Activated CD4-positive, alpha-beta T cell treated with anti-CD3 and anti-CD28 coated beads for 48 hours (primary cell): ENCODE data around the gene ERC2.
"Not testable (repeated sequence)": the region's sequence is repeated elsewhere in the genome, so short reads cannot be mapped to it uniquely, and the experiment has no call there.

Experiments
- DNase-seq: peaks from one replicate; pipeline ENCODE4 v3.0.0-alpha.2; 2020

ERC2 gene

DNA sequence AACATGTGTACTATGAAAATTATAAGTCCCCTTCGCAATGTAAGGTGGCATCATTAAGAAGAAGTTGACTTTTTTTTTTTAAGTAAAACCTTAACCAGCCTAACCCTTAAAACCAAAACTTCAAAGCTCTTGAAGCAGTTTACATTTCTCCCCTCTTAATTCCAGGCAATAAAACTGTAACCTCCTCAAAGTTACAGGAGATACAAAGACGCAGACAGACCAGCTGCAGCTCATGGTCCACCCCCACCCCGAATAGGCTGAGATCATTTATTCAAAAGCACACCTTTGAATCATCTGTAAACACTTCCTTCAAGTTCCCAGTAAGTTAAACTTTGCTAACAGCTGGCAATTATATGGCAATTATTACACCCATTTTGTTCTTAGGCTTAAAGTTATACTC is 414.5 kb downstream of the ERC2 start:
- DNase-seq = no peak

DNA sequence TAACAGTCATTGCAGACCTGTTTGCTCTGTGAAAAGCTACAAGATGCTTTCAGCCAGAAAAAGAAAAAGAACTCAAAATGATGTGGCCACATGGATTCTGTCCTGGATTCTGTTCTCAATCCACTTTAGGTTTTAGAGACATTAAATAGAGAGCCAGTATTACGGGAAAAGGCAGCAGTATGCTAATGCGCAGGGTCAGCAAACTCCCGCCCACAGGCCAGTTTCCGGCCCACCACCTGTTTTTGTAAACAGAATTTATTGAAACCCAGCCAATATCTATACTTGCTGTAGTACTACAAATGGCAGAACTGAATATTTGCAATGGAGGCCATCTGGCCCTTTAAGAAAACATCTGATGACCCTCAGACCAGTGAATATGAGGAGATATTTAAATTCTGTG is 416.1 kb downstream of the ERC2 start:
- DNase-seq = no peak

DNA sequence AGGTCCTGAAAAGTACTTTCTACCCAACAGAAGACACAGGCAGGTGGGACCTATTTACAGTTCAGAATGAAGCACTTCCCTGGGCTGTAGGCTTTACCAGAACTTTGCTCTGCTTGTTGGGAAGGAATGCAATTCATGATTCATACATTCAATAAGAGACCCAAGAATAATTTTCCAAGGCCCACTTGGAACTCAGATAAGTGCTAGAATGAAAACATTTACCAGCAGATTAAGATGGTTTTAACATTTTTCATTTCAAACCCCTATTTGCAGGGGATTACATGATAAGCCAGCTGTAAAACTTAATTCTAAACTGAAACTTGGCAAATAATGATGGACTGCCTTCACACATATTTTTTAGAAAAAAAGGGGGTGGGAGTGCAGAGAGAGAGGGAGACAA is 417.2 kb downstream of the ERC2 start:
- no peak for DNase-seq

DNA sequence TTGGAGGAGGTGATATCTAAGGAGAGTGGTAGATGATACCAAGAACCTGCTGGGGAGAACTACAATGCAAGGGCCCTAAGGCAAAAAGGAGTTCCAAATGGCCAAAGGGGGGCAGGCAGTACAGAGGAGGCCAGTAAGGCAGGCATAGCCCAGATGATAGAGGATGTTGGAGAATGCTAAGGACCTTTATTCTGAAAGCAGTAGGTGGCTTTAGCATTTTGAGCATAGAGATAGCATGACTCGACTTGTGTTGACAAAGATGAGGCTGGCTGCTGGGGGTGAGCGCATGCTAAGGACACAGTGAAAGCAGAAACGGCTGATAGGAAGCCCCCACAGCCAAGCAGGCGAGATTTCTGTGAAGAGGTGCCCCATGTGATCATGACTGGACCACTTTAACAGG is 419.3 kb downstream of the ERC2 start:
- no peak for DNase-seq

DNA sequence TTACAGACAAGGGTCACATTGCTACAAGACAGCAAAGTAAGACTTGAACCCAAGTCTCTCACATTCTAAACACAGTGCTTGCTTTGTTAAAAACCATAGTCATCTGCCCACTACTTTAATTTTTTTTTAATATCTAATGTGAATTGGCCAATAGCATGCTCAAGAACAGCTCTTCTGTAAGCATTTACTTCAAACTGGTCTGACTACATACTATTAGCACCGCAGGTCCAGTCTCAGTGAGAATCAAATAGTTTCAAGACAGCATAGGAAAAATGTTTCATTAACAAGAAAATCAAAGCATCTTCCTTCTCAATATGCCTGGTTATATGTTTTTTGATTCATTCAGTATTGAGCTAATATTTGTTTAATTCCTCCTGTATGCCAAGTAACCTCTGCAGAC is 419.9 kb downstream of the ERC2 start:
- DNase-seq = no peak

DNA sequence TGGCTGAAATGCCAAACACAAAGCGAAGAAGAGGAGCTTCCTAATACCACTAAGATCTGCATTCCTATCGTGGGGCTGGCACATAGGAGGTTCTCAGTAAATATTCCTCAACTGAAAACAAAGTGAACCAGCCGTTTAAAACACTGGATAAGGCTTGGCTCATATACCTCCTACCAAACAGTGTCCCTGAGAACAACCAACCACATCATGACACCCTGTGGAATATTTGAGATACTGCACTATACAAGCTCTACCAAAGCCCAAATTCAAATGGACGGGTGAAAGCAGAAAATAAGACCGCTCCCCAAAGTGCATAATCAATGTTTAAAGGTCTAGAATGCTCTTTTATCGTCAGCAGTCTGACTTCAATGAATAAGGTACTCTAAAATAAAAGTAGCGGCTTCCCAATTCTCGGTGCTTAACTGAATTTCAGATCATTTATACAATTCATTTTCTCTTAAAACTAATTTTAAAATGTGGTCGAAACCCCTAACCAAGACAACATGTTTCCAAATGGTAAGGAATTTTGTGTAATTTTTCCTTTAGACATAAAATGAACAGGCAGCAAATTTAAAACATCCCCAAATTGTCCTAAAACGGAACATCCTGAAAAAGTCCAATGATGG is 425.8 kb downstream of the ERC2 start:
- no peak for DNase-seq

DNA sequence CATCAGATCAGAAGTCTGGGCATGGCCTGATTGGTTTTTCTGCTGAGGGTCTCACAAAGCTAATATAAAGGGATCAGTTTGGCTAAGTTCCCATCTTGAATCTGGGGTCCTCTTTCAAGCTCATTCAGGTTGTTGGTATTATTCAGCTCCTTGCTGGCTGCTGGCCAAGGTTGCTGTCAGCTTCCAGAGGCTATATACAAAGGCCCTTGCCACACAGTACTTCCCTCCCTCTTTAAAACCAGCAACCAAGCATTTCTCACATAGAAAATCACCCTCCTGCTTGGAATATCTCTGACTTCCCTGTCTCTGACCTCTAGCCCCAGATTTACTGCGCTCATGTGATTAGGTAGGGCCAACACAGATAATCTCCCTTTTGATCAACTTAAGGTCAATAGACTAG is 442.9 kb downstream of the ERC2 start:
- no peak for DNase-seq

DNA sequence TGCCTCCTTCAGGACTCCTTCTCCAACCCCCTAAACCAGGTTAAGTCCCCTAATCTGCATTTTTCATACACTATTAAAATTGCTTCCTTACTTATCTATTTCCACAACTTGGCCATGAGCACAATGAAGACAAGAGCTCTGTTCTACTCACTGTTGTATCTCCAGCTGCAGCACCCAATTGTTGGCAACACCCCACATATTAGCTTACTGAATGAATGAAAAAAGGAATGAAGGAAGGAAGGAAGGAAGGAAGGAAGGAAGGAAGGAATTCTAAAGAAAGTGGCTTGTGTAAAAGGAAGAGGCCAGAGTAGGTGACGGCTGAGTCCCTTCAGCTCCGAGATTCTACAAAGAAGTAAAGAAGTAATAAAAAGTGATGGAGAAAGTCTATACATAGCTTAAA is 444.7 kb downstream of the ERC2 start:
- no peak for DNase-seq

DNA sequence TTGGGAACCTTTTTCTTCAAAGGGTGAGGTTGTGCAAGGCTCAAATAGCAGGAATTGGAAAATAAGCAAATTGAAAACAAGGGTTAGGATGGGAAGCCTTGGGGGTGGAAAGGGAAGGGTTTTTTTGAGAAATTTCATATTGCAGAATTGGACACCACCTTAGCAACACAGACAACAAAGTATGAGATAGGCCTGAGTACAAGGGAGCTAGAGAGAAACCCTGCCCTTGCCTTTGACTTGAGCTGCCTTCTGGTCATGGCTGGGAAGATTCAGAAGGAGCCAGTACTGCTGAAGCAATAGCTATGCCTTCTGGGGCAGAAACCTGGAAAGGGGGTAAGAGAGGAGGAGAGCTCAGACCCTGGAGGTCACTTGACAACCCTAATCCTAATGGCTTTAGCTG is 445.6 kb downstream of the ERC2 start:
- no peak for DNase-seq

DNA sequence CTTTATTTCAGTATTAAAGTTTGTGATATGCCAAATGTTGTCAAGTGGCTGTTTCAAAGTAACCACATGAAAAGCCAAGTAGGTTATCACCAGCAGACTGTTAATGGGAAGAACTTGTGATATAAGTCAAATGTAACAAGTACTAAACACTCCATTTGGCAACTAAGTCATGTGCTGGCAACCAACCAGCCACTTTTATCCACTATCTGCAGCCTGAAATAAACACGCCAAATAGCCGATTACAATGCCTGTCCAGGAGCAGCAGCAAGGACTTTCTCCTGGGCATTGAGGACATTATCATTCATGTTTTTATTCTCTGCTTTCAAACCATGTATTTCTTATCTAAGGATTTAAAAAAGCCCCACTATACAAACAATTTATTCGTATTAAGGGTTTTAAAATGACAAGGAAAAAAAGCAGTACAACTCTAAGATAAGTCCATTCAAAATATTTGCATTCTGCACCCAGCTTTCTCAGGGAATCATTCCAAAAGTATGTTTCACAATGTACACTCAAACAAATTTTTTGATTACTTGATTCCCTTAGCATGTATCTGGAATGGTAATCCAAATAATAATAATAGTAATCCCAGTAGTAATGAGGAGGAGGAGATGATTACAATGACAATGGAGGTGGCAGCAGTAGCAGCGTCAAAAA is 448.6 kb downstream of the ERC2 start:
- DNase-seq = no peak

DNA sequence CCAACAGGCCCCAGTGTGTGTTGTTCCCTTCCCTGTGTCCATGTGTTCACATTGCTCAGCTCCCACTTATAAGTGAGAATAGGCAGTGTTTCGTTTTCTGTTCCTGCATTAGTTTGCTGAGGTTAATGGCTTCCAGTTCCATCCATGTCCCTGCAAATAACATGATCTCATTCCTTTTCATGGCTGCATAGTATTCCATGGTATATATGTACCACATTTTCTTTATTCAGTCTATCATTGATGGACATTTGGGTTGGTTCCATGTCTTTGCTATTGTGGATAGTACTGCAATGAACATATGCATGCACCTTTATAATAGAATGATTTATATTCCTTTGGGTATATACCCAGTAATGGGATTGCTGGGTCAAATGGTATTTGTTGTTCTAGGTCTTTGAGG is 452.9 kb downstream of the ERC2 start:
- DNase-seq = not testable (repeated sequence)

DNA sequence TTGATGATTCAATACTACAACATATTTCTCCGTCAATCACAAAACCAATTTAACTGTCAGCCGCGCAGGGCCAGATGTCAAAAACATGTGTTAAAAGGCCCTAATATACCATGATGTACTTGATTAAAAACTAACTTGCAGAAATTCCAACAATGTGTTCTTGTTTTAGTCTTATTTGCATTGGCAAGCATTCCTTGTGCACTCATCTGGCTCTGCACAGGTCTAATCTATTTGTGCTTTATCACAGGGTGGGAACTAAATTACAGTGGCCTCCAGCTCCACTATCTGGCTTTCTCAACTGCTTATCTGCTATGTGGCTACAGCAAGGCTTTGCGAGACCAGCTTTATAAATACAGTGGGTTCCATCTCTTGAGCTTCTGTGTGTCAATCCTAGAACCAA is 455.5 kb downstream of the ERC2 start:
- no peak for DNase-seq

DNA sequence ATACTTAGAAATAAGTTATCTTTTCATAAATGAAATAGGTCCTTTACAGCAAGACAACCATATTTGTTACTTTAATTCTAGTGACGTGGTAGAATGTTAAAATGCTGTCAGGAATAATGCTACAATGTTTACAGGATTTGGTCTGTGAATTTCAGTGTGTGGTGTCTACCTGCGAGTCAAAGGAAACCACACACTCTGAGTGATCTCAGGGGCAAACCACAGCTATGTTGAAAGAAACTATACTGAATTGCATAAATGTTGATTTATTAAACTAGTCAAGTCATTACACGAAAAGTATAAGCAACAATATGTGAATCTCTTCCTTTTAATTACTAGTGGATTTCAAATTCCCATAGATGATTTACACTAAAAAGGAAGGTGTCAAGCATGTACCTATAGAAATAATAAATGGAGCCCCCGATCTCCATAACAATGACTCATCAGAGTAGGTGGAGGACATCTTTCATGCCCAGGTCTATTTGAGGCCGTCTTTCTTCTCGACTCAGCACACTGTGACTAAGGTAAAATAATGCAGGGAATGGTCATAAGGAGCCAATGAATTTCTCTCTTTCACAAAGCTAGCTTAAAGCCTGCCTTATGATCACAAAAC is 463.0 kb downstream of the ERC2 start:
- DNase-seq = no peak

DNA sequence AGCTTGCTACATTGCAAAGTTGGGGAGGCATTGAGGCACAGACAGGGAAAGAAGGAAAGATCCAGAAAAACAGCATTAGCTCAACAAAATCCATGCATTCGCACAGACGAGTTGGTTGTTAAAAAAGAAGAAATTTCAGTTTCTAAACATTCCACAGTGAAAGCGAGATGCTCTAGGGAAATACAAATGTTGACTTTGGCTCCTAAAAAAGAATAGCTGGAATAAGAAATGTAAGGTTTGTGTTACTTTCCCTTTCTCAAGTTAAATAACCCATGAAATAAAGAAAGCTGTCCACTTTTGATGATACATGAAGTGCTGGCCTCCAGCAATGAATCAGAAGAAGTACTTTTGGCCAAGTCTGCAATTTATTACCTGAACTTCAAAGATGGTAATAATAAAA is 465.1 kb downstream of the ERC2 start:
- DNase-seq = no peak

DNA sequence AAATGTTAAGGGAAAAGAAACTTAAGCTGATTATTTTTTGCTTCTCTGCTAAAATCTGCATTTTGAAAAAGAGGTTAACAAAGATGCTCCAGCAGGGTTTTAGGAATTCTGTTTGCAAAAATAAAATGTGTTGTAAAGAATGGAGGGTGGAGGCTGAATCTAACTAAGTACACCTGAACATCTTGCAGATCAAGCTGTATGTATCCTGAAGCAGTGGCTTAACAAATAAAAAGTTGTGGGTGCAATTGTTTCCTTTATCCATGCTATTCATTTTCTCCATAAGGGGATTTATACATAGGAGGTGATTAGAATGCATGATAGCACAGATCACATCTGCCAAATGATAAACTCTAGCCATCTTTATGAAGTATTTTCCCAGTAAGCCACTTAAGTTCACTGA is 466.3 kb downstream of the ERC2 start:
- DNase-seq = no peak

DNA sequence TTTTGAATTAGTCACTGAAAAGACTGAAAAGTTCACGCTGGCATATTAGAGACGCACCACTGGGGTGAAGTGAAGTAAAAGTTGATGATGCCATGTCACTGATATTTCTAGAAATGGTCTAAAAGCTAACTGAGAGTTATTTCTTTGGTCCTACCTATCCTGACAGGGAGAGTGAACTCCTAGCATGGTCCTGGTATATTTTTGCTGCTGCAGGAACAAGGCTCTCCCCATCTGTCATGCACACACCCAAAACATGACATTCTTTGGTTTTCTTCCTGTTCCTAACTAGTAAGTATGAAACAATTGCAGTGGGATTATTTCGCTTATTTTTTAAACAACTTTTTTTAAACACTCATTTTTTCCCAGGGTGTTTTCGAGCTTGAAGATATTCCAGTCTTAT is 466.7 kb downstream of the ERC2 start:
- no peak for DNase-seq

DNA sequence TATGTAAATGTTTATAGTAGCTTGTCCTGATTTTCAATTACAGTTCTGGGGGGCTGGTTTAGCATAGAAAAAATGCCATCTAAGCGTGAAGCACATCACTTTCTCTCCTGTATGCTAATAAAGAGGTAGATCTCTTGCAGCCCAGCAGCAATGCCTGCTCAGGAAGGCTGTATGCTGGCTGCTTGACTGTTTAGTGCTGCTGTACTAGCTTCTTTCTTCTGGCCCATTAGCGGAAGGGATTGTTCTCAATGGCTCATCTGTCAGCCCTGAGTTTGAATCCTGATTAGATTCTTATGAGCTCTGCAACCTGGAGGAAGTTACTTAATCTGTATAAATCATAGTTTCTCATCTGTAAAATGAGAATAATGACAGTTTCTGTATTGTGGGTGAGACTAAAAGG is 478.9 kb downstream of the ERC2 start:
- DNase-seq = no peak

DNA sequence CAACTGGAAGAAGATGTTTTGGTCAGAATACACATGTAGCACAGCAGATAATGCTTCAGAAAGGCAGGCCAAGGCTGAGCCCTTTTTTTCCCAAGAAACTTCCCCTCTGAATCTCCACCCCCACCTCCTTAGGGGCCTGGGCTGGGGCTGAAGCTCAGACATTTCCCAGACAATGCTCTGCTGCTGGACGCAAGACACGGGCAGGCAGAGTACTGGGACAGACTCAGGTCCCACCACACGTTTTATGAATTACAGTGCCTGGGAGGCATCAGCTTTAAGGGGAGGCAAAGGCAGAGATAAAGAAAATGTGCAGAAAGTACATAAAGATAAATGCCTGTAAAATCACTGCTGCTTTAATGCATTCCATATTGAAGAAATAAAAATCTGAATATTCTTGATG is 479.4 kb downstream of the ERC2 start:
- no peak for DNase-seq

DNA sequence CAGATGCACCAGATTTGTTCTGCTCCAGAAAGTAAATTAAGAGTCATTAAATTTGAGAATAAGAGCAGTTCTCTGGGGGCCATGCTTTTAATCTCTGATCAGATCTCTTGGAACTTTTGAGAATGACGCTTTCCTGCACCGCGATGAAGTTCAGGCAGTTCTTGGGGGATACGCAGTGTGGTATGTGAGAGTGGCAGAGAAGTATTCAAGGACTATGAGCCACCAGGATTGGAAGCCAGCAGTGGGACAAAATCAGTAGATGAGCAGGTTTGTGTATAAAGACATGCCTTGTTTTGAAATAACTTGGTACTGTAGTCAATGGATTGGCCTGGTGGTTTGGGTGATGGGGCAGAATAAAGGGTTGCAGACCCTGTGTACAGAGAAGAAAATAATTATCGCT is 483.6 kb downstream of the ERC2 start:
- DNase-seq = no peak

DNA sequence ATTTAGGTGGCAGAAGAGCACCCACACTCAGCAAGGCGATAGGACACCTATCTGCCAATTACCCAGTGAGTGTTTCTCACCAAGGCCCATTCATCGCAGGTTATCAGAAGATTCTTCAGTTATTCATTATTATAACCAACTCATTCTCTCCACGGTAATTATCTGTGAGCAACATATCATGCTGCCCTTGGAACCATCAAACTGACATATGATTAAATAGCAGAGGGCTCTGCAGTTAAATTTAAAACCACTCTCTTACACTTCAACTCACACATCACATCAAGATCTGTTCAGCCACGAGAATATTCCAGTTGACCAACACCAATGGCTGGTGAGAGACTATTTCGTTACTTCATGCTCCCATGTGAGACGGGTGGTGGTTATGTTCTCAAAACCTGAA is 489.3 kb downstream of the ERC2 start:
- DNase-seq = no peak

DNA sequence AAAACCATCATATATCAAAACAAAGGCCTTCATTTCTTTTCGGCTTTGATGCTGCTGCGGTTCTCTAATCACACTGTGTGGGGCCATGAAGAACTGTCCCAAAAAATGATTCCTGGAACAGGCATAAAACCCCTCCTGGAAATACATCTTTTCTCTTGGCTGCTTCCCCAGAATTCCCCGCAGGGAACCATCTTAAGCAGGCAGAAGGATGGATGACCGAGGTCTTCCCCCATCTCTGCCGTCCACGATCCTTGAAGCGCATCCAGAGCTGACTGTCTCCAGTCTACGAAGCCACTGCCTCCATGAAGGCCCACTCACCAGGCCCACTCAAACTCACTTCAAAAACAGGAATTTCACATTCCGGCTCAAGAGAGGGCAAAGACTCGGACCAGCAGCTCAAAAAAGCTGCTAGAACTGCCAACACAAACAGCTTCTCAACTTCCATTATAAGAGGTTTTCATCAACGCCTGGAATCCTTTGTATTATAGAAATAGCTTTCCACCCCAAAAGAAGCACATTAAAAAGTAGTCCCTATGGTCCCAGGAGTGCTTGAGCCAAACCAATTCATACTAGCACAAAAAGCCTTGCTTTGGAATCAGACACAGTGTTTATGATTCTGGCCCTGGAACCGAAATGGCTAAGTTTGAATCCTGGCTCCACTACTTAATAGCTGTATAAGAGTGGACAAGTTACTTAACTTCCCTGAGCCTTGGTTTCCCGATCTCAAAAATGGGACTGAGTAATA is 493.7 kb downstream of the ERC2 start:
- no peak for DNase-seq

DNA sequence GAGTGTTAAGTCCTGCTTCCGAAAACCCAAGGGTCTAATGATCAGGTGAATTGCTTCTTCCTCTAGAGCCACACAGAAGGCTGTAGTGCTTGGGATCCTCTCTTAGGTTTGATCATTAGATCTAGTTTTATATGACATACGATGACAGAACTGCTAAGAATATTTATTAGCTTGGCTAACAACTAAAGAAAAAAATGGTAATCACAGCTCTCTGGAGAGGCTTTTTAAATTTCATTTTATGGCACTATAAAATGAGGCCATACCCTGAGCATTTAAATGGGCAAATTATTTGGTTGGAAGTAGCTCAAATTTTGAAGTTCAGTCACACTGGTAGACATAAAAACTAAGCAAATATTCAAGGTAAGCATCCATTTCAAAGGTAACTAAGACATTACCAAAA is 498.6 kb downstream of the ERC2 start:
- DNase-seq = no peak

DNA sequence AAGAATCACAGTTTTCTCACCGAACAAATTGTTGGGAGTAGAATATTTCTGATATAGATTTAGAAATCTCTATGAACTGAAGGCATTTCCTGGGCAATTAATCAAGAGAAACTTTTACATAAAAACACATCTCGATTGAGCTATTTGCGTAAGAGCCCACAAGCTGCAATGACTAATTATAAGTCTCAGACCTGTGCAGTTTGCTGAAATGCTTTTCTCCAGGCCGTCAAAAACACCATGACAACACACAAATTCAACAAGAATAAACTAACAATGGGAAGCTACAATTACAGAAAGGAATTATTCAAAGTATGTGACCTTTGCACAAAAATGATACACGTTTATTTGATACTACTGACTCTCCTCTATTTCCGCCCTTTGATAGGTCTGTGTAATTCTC is 499.9 kb downstream of the ERC2 start:
- DNase-seq = no peak

DNA sequence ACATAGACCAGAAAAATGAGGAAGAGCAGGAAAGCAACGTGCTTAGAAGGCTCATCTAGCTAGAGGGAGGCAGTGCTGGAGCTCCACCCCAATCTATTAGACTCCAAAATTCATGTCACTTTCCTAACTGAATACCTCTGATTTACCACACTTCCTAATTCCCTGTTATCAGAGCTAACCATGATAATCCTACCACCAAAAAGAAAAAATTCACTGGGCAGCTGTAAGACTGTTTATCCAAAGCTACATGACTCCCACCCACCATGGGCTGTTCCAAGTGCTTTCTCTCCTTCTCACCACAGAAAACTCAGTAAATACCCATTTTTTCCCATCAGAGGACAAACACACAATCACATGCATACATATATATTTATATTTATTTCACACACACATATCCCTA is 501.7 kb downstream of the ERC2 start:
- no peak for DNase-seq
